Muscle of back (tissue), 11 donors: Measurements from ENCODE around the gene SPTBN5. TPM values are rescaled to one million over a fixed set of nuclear protein-coding genes. Genes with fewer than 3 reads are reported as not detected.

Source experiments
- DNase-seq, 3 donors: peaks; one replicate each; pipeline versions ENCODE4 v3.0.0 to v3.0.0-alpha.2; 2013
- polyA plus RNA-seq, 10 donors: library from polyadenylated mRNA; unstranded; fragments of 120-200 nt; gene quantifications; one replicate each; pipeline ENCODE4 v1.2.1, GENCODE V29; 2013; ENCODE audit not compliant: insufficient read length in 10 of 10

The SPTBN5 gene
- polyA plus RNA-seq, 10 donors: 2.2 to 5.9 (median 3.1) TPM

DNA sequence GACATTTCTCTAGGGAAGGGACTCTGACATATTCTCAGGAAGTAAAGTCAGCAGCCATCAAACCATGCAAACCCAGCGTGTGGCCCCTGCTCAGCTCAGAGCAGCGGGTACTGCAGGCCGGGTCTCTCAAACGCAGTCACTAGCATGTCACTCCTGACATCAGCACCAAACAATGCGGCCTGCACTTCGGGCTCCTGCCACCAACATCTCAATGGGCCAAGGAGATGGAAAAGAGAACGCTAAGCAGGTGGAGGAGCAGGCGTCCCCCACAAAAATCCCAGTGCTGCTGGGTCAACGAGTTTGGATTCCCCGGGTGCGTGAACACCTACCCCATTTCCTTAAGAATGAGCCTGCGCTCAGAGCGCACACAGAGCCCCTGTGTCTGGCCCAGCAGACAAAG lies 9.9 kb upstream of the SPTBN5 start:
- DNase-seq: no peak

DNA sequence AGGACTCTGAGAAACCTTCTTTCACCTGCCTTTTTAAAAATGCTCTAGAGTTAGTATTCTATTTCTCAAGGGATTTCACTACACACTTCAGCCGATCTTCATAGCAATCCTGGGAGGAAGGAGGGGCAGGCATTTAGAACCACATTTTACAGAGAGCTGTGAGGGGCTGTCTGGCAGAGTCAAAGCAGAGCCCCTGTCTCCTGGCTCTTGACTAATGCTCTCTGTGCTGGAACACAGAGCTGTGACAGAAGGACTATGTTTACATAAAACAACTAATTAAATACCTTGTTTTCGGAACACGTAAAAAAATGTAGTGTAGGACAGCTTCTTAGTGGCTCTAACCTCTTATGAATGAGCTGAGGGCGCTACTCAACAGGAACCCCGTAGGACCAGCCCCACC lies 7.6 kb upstream of the SPTBN5 start:
- no peak for DNase-seq

- no peak for DNase-seq
Observed at GRCh38 chr15:41900526-41901380, 6.9 kb upstream of the SPTBN5 start.

DNA sequence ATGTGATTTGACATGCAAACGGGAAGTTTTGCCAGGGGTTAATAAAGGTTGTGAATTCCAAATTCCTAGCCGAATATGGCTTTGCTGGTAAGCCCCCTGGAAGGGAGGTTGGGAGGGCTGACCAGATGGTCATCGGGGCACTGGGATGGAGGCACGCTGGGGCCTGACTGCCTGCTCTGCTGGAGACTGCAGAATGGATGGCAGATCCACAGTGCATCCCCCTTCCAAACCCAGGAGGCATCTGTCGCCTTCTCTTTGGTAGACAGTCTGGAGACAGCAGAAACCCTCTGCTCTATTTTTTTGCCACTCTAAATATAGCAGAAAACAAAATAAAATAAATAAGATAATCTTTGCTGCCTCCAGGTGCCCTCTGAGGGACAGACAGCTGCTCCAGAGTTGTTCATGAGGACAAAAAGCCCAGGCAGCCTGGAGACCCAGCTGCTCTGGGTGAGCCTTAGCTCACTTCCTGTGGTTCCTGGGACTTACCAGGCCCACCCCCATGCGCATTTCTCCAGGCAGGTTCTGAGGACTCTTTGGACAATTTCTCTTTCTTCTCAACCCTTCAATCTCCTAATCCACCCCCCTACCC lies 6.1 kb upstream of the SPTBN5 start:
- DNase-seq: no peak

- no peak for DNase-seq
Observed at GRCh38 chr15:41897363-41897799, 3.5 kb upstream of the SPTBN5 start.

- DNase-seq: no peak
Observed at GRCh38 chr15:41896566-41896965, 2.7 kb upstream of the SPTBN5 start.

DNA sequence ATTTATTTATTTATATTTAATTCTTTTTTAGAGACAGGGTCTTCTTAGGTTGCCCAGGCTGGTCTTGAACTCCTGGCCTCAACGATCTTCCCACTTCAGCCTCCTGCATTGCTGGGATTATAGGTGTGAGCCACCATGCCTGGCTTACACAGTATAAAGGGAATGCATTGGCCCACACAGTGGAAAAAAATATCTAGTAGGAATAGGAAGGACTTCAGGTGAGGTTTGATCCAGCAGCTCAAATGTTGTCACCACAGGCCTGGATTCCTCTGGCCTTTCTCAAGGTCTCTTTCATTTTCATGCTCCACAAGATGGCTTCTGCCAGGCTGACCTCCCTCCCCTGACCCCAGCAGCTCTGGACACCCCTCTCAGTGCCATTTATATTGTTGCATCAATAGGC lies 2.1 kb upstream of the SPTBN5 start:
- no peak for DNase-seq

- no peak for DNase-seq
Observed at GRCh38 chr15:41895491-41895890, 1.6 kb upstream of the SPTBN5 start.

DNA sequence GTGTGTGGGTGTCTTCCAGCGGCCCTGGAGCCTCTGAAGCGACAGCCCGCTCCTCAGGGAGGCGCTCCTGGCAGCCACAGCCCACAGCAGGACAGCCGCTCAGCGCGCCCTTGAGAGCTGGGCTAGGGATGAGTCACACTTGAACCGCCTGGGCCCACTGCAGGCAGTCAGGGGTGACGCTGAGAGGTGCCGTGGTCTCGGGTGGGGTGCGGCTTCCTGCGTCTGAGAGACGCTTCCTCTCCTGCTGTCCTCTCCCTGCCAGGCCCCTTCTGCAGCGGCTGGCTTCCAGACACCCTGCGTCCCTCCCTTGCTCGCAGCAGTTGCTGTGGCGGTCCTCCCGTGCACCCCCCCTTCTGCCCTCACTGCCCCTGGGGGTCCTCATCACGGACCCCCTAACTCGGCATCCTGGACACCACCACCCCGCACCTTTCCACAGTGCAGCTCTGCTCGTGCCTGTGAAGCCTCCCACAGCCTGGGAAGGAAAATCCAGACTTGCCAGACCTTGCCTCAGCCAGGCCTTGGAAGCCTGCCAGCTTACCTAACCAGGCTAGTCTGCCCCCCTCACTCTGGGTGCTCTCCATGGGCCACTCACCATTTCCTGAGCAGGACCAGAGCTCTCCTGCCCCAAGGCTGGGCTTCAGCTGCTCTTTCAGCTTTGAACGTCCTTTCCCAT lies 1.1 kb upstream of the SPTBN5 start:
- peak in 2 of 3 donors; percentile 51 to 65 for DNase-seq

GRCh38 chr15:41894251-41894790 lies 468 bp upstream of the SPTBN5 start:
- DNase-seq: no peak

- DNase-seq: no peak
Observed at GRCh38 chr15:41892621-41893421, 1.0 kb downstream of the SPTBN5 start.

- no peak for DNase-seq
Observed at GRCh38 chr15:41891946-41892345, 1.9 kb downstream of the SPTBN5 start.

DNA sequence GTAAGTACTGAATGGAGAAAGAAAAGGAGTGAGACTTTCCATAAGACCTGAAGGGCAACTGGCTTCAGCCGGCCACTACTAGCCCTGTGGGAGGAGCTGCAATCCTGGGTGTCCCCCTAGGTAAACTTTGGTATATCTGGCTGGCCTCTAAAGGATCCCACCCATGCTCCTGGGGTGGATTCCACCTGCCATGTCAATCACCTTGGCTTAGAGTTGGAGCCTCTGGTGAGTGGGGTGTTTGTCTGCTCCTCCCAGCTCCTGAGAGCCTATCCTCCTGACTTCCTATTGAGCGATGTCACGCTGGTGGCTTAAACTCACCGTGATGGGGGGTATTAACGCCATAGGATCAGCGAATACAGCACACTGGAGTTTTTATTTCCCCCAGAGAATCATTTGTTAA lies 2.6 kb downstream of the SPTBN5 start:
- DNase-seq: no peak

- no peak for DNase-seq
Observed at GRCh38 chr15:41890050-41890690, 3.7 kb downstream of the SPTBN5 start.

- no peak for DNase-seq
Observed at GRCh38 chr15:41888662-41889253, 5.1 kb downstream of the SPTBN5 start.

DNA sequence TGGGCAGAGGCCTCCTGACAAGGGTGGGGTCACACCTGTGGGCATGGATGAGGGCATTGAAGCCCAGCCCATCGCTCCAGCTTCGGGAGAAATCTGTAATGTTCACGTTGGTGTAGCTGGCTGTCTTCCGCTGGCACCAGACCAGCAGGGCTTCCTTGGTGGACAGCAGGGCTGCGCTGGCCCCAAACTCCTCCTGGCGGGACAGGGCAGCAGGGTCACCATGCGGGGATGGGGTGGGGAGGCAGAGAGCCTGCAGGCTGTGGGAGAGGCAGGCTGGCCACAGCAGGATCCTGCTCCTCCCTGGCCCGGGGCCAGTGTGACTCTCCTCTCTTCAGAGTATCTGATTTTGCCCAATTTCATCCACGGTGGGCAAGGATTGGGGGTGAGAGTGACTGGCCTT lies 6.0 kb downstream of the SPTBN5 start:
- DNase-seq: no peak

- DNase-seq: no peak
Observed at GRCh38 chr15:41887161-41887560, 6.7 kb downstream of the SPTBN5 start.

DNA sequence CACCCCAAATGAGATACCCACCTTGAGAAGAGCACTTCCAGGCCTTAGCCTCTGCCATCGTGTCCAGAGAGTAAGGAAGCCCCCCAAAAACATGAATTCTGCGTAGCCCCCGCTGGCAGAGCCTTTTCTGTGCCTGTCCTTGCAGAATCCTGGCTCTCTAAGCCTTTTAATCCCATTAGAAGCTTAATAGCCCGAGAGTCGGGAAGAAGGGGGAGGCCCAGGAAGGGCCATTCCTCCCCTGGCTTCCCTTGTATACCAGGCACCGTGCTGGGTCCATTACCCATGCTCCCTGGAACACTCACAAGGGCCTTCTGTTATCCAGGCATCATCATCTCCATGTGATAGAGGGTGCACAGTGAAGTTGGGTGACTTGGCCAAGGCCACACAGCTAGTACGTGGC lies 7.1 kb downstream of the SPTBN5 start:
- DNase-seq: no peak

- DNase-seq: no peak
Observed at GRCh38 chr15:41885841-41886240, 8.0 kb downstream of the SPTBN5 start.

- DNase-seq: no peak
Observed at GRCh38 chr15:41885321-41885720, 8.5 kb downstream of the SPTBN5 start.

DNA sequence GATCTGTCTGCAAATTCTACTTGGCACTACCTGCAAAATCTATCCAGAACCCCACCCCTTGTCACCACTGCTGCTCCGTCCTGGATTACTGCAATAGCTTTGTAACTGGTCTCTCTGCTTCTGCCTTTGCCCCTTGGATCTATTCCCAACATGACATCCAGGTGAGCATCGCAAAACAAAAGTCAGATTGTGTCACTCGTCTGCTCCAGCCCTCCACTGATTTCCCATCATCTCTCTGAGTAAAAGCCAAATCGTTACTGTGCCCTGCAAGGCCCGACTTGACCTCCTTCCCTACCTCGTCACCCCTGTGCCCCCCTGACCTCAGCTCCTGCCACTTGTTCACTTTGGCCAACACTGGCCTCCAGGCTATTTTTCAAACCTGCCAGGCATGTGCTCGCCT lies 9.4 kb downstream of the SPTBN5 start:
- DNase-seq: no peak
